ENCODE data around the gene PRND. TPM values are rescaled to one million over a fixed set of nuclear protein-coding genes. Genes with fewer than 3 reads are reported as not detected.
"Not testable (repeated sequence)": the region's sequence is repeated elsewhere in the genome, so short reads cannot be mapped to it uniquely, and the experiment has no call there.

The PRND gene
- total and polyA plus RNA-seq, 4 donors = 0.22 to 12.1 TPM; not detected in 2

- Histone ChIP-seq H3K9ac (ENCODE audit: insufficient read depth in 1 of 2, low read length in 2 of 2) (no peak overlapping the region), H3K27me3 (ENCODE audit: control insufficient read depth in 3 of 3, insufficient read depth in 3 of 3, low read length in 2 of 3) (peaks cover 0 to 4% (median 0%) of the 10 kb centered on the region in 3 donors), H3K4me3 (no peak overlapping the region), H3K4me1 (ENCODE audit: control insufficient read depth in 5 of 5, insufficient read depth in 5 of 5, low read length in 5 of 5) (peaks cover 0 to 12% (median 0%) of the 10 kb centered on the region in 5 donors), H3K36me3 (ENCODE audit: control insufficient read depth in 4 of 4, insufficient read depth in 4 of 4, low read length in 4 of 4) (no peaks in the 10 kb centered on the region), H3K27ac (ENCODE audit: low read depth in 1 of 2, low read length in 1 of 2) (no peak overlapping the region), H3K9me3 (ENCODE audit: control insufficient read depth in 4 of 4, insufficient read depth in 3 of 4, low read length in 3 of 4) (peaks cover 0 to 3% (median 0%) of the 10 kb centered on the region in 4 donors)
- no peak for TF ChIP-seq CTCF (IDR thresholded peaks at IDR 0.05; ENCODE audit: control extremely low read depth, extremely low read depth)
- 39 to 51% methylated on average over 10 of the region's 10 CpGs for WGBS, 2 donors
- ATAC-seq (ENCODE audit: insufficient read depth, low FRiP score) (no peak), DNase-seq (no peak)
Measured at GRCh38 chr20:4720977-4721349, 746 bp upstream of the PRND start.

GRCh38 chr20:4722571-4722970 lies 862 bp downstream of the PRND start:
- Histone ChIP-seq H3K4me3 (no peak overlapping the region), H3K27me3 (ENCODE audit: control insufficient read depth in 3 of 3, insufficient read depth in 3 of 3, low read length in 2 of 3) (peaks cover 0 to 4% (median 0%) of the 10 kb centered on the region in 3 donors), H3K36me3 (ENCODE audit: control insufficient read depth in 4 of 4, insufficient read depth in 4 of 4, low read length in 4 of 4) (no peaks in the 10 kb centered on the region), H3K4me1 (ENCODE audit: control insufficient read depth in 5 of 5, insufficient read depth in 5 of 5, low read length in 5 of 5) (peaks cover 0 to 12% (median 0%) of the 10 kb centered on the region in 5 donors), H3K27ac (ENCODE audit: low read depth in 1 of 2, low read length in 1 of 2) (no peak overlapping the region), H3K9me3 (ENCODE audit: control insufficient read depth in 4 of 4, insufficient read depth in 3 of 4, low read length in 3 of 4) (peaks cover 0 to 3% (median 0%) of the 10 kb centered on the region in 4 donors), H3K9ac (ENCODE audit: insufficient read depth in 1 of 2, low read length in 2 of 2) (no peak overlapping the region)
- DNase-seq = no peak
- TF ChIP-seq CTCF (IDR thresholded peaks at IDR 0.05; ENCODE audit: control extremely low read depth, extremely low read depth) = no peak
- ATAC-seq (ENCODE audit: insufficient read depth, low FRiP score) = no peak
- 70 to 92% methylated on average over 5 of the region's 5 CpGs for WGBS, 2 donors

GRCh38 chr20:4722993-4723392 lies 1.3 kb downstream of the PRND start:
- ATAC-seq (ENCODE audit: insufficient read depth, low FRiP score) (no peak), DNase-seq (no peak)
- H3K9me3 ChIP-seq (ENCODE audit: control insufficient read depth in 4 of 4, insufficient read depth in 3 of 4, low read length in 3 of 4) = peaks cover 0 to 3% (median 0%) of the 10 kb centered on the region in 4 donors
- H3K36me3 ChIP-seq (ENCODE audit: control insufficient read depth in 4 of 4, insufficient read depth in 4 of 4, low read length in 4 of 4) = no peaks in the 10 kb centered on the region
- WGBS, 2 donors = 79 to 92% methylated on average over 4 of the region's 4 CpGs
- H3K27ac ChIP-seq (ENCODE audit: low read depth in 1 of 2, low read length in 1 of 2) = no peak overlapping the region
- peaks cover 0 to 4% (median 0%) of the 10 kb centered on the region in 3 donors for H3K27me3 ChIP-seq (ENCODE audit: control insufficient read depth in 3 of 3, insufficient read depth in 3 of 3, low read length in 2 of 3)
- H3K4me3 ChIP-seq = no peak overlapping the region
- peaks cover 0 to 12% (median 0%) of the 10 kb centered on the region in 5 donors for H3K4me1 ChIP-seq (ENCODE audit: control insufficient read depth in 5 of 5, insufficient read depth in 5 of 5, low read length in 5 of 5)
- no peak overlapping the region for H3K9ac ChIP-seq (ENCODE audit: insufficient read depth in 1 of 2, low read length in 2 of 2)
- TF ChIP-seq CTCF (IDR thresholded peaks at IDR 0.05; ENCODE audit: control extremely low read depth, extremely low read depth) = no peak

- not testable (repeated sequence) for H3K36me3 ChIP-seq (ENCODE audit: control insufficient read depth in 4 of 4, insufficient read depth in 4 of 4, low read length in 4 of 4); H3K9me3 ChIP-seq (ENCODE audit: control insufficient read depth in 4 of 4, insufficient read depth in 3 of 4, low read length in 3 of 4); H3K27ac ChIP-seq (ENCODE audit: low read depth in 1 of 2, low read length in 1 of 2); ATAC-seq (ENCODE audit: insufficient read depth, low FRiP score); H3K27me3 ChIP-seq (ENCODE audit: control insufficient read depth in 3 of 3, insufficient read depth in 3 of 3, low read length in 2 of 3); DNase-seq; H3K4me3 ChIP-seq; H3K9ac ChIP-seq (ENCODE audit: insufficient read depth in 1 of 2, low read length in 2 of 2)
- 74 to 92% methylated on average over 4 of the region's 4 CpGs for WGBS, 2 donors
- H3K4me1 ChIP-seq (ENCODE audit: control insufficient read depth in 5 of 5, insufficient read depth in 5 of 5, low read length in 5 of 5) = peaks cover 0 to 12% (median 0%) of the 10 kb centered on the region in 5 donors
Measured at GRCh38 chr20:4723553-4723952, 1.8 kb downstream of the PRND start.
